ENCODE measurements around the gene MGST3.

DNA sequence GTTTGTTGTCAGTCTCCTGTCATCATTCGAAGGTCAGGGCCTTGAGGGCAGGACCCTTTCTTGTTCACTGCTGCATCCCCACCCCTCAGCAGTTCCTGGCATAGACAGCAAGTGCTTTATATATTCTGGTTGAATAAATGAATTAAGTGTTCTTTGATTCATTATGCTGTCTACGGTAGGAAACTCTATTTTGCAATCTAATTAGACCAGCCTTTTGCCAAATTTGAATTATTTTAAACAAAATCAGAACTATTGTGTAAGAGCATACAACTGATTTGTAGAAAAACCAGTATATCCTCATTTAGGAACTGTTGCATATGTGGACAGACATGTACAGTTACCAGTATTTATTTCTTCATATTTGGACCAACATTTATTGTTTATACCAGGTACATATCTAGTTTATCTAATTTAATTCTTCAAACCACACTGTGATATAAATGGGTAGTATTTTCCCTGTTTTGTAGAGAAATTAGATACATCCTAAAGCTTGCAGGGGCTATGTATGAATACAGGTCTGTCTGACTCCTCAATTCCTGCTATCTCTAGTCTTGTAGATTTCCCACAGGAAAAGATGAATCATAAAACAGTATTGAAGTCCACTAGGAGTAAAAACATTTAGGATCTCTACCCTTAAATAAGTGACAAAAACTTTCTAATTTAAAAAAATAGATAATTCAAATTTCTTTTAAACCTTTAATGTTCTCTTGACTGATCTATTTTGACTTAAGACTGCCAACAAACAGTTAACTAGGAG lies 10.4 kb downstream of the MGST3 start:
- no peak for TF ChIP-seq POLR2AphosphoS5 (IDR thresholded peaks at IDR 0.05; ENCODE audit: borderline replicate concordance, low read depth, low read length)
- no peak for TF ChIP-seq EZH2 (IDR thresholded peaks at IDR 0.05)
